Astrocyte of the spinal cord (primary cell): ENCODE results near the gene DNM2.

ENCODE experiments used
- DNase-seq: peaks from one replicate; pipeline ENCODE4 v3.0.0; 2011; ENCODE audit warnings: low read depth, low spot score
- H3K4me3 ChIP-seq: 2 replicates; pipeline ENCODE4 v1.5.1; 2011; ENCODE audit warnings: low read depth, mild to moderate bottlenecking, low read length, moderate library complexity
- in situ Hi-C: cut with HindIII; loops from 2 replicates; pipeline ENCODE4 v1.10.0; 2017; ENCODE audit warnings: low sequenced_read_pairs
- TF ChIP-seq, protein P1 (sequence below): IDR thresholded peaks from 2 replicates; pipeline ENCODE4 v1.5.1; 2012; ENCODE audit warnings: low read depth, mild to moderate bottlenecking, low read length, inconsistent platforms

The DNM2 gene

GRCh38 chr19:10838377-10838776 is 120.5 kb downstream of the DNM2 start:
- TF ChIP-seq, protein P1, sequence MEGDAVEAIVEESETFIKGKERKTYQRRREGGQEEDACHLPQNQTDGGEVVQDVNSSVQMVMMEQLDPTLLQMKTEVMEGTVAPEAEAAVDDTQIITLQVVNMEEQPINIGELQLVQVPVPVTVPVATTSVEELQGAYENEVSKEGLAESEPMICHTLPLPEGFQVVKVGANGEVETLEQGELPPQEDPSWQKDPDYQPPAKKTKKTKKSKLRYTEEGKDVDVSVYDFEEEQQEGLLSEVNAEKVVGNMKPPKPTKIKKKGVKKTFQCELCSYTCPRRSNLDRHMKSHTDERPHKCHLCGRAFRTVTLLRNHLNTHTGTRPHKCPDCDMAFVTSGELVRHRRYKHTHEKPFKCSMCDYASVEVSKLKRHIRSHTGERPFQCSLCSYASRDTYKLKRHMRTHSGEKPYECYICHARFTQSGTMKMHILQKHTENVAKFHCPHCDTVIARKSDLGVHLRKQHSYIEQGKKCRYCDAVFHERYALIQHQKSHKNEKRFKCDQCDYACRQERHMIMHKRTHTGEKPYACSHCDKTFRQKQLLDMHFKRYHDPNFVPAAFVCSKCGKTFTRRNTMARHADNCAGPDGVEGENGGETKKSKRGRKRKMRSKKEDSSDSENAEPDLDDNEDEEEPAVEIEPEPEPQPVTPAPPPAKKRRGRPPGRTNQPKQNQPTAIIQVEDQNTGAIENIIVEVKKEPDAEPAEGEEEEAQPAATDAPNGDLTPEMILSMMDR = no peak
- DNase-seq = no peak
- no peak overlapping the region for H3K4me3 ChIP-seq
- in situ Hi-C loops = no loop called here

DNA sequence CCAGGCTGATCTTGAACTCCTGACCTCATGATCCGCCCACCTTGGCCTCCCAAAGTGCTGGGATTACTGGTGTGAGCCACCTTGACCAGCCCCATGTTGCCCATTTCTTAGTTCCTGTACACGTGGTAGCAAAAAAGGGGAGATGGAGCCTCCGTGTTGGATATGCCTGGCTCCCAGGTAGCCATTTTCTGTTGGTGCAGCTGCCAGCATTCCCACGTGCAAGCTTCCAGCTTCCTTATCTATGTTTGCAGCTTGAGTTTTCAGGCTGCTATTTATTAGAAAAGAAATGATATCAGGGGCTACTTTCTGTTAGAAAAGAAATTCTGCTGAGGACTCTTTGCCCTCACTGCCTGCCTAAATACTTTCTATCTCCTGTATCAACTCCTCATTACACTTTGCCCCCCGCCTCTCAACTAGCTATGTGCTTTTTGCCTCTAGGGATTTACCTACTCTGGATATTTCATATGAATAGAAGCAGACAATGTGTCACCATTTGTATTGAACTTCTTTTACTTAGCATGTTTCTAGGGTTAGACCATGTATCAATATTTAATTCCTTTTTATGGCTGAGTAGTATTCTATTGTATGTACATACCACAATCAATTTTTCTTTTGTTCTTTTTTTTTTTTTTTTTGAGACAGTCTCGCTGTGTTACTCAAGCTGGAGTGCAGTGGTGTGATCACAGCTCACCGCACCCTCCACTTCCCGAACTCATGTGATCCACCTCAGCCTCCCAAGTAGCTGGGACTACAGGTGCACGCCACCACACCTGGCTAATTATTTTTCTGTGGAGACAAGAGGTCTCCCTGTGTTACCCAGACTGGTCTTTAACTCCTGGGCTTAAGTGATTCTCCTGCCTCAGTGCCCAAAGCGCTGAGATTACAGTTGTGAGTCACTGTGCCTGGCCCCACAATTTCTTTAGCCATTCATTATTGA is 121.5 kb downstream of the DNM2 start:
- in situ Hi-C loops = no loop called here
- no peak for DNase-seq
- no peak overlapping the region for H3K4me3 ChIP-seq
- TF ChIP-seq, protein P1 = no peak

GRCh38 chr19:10842788-10843187 is 124.9 kb downstream of the DNM2 start:
- H3K4me3 ChIP-seq = no peak overlapping the region
- in situ Hi-C loops = no loop called here
- DNase-seq = no peak
- TF ChIP-seq, protein P1 = no peak

GRCh38 chr19:10846500-10847202 is 128.8 kb downstream of the DNM2 start:
- in situ Hi-C loops = no loop called here

GRCh38 chr19:10848230-10848856 is 130.5 kb downstream of the DNM2 start, which contains the start of gene C19orf38:
C19orf38 (plus strand) TSS chr19:10848415; CDS start chr19:10848509, 94 bp downstream.
- in situ Hi-C loops = no loop called here
- TF ChIP-seq, protein P1 = no peak
- H3K4me3 ChIP-seq = no peak within 1 kb of the TSS
- no peak for DNase-seq

More at GRCh38 chr19:10846500-10847202, 128.8 kb downstream of the DNM2 start:
- no peak for DNase-seq
- TF ChIP-seq, protein P1 = no peak
- no peak overlapping the region for H3K4me3 ChIP-seq

DNA sequence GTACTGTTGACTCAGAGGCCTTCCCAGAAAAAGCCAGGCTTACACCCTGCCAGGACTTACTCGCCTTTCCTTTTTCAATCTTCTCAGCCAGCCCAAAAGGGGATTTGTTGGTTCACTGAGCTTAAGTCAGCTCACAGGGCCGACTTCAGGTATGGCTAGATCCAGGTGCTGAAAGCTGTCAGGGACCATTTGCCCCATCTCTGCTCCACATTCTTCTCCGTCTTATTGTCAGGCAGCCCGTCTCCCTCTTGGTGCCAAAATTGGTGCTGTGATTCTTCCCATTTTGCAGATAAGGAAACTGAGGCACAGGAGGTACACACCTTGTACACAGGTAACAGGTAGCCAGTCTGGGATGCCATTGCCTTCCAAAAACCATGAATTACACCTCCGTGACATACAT is 132.8 kb downstream of the DNM2 start:
- no peak overlapping the region for H3K4me3 ChIP-seq
- in situ Hi-C loops = no loop called here
- no peak for DNase-seq
- TF ChIP-seq, protein P1 = no peak
